ENCODE results near the gene PWWP2B.

Gene PWWP2B

DNA sequence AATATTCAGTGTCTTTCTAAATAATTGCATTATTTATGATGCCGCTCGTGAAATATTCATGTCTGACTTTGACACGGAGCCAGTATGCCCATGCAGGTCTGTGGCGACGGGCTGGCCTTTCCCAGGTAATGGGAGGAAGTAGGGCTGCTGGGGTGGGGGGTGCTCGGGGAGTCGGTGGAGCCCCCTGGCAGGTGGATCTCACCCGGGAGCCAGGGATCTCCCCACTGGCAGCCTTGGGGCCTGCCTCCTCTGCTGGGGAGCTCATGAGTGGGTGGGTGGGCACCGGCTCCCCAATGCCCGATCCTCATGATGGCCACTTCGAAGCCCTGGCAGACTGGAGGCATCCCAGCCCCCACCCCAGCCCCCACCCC lies 52.8 kb downstream of the PWWP2B start:
- no peak for DNase-seq

DNA sequence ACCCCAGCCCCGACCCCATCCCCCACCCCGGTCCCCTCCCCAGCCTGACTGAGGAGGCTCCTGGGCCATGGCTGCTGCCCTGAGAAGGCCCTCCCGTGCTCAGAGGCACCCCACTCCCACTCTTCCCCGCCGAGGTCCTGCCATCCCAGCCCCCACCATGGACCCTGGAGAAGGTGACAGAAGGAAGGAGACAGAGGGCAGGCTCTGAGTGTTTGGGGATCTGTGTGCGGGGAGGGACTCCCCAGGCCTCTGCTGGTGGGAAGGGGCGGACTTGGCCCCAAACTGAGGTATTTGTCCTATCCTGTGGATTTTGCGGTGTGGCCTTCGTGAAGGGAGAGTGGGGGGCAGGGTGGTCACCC lies 53.4 kb downstream of the PWWP2B start:
- no peak for DNase-seq

DNA sequence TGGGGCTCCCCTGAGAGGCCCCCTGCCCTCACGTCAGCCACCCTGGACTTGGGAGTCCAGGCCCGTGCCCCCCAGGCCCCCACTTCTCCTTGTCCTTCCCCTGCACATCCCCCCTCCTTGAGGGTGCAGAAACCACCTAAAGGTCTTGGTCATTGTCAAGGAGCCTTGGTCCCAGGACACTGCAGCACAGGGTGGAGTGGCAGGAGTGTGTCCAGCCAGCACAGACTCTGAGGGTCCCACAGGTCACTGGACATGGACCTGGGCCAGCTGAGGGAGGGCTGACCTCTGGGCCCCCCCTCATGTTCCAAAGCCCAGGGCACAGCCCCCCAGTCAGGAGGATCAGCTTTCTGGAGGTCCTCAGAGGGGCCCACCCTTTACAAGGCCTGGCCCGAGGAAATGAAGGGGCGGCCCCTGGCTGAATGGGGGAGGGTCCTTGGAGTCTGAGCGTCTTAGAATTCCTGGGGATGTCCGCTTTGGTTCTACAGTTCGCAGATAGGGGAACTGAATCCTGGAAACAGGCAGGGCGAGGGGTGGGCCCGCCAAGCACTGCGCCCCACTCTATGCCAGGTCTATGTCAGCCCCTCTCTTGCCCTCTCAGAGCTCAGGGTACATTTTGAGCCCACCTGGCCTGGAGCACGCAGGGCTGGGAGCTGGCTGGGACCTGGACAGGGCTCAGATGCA lies 54.0 kb downstream of the PWWP2B start:
- no peak for DNase-seq

DNA sequence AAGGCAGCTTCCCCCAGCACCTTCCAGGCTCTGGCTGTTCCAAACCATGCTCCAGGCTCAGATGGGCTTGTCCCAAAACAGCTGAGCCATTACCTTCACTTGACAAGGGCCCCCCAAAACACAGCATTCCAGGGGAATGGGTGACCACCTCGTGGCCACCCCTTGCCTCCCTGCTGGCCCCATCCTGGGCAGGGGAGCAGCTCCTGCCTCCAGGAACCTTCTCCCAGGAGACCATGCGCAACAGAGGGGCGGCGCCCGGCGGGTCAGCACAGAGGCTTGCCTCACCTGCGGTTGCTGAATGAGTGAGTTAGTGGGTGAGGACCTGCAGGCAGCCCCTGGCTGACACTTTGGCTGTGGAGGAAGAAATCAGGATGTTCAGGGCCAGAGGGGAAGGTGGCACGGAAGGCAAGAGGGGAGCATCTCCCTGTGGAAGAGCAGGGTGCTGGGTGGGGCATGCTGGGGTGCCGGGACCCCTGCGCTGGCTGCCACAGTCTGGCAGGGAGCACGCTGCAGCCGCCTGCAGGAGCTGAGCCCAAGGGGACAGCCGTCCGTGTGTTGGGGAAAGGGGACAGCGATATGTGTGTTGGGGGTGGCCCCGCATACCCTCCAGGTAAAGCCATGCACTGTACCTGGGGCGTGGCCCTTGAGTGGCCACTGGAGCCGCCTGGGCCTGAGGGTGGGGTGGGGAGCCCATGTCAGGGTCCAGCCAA lies 54.7 kb downstream of the PWWP2B start:
- DNase-seq = no peak

DNA sequence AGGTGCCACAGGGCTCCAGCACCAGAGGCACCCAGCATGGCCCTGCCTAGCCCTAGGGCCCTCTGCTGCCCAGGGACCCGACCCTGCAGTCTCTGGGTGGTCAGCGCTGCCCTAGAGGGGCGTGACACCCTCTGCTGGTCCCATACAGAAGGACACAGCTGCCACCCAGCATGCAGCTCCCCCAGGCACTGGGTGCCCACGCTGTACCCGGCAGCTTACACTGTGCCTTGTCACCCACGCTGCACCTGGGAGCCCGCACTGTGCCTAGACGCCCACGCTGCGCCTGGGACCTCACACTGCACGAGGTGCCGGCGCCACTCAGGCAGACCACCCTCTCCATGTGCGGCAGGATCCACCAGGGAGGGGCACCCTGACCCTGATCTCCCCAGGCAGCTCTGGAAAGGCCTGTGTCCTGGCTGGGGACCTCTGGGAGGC lies 55.2 kb downstream of the PWWP2B start:
- DNase-seq = no peak

DNA sequence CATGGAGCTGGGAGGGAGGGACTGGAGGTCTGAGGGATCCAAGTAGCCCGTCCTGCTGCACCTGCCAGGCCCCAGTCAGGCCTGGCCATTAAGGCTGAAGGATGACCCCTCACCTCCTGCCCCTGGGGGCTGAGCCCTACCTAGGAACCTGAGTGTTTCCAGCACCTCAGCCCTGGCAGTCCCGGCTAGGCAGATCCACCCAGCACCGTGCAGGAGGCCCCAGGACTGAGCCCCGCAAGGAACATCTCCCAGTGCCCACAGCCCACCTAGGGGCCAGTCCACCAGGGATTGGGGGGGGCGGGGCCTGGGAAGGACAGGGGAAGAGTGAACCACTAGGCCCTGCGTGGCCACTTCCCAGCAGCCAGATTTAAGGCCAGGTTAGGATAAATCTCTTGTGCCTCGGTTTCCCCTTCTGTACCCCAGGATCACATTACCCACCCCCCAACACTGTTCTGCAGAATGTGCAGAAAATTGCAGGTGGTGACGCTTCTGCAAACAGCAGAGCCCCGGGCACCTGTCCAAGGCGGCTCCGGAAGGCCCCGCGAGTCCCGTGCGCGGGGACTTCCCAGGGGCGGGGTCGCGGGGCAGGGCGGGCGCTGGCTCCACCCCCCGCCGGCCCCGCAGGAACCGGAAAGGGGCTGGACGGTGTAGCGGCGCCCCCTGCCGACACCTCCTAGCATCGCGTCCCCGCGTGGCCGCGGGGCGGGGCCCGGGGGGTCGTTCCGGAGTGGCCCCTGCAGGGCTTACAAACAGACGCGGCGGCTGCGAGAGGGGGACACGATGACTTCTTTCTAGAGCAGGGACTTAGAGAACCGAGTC lies 55.9 kb downstream of the PWWP2B start:
- peak; percentile 73 for DNase-seq

DNA sequence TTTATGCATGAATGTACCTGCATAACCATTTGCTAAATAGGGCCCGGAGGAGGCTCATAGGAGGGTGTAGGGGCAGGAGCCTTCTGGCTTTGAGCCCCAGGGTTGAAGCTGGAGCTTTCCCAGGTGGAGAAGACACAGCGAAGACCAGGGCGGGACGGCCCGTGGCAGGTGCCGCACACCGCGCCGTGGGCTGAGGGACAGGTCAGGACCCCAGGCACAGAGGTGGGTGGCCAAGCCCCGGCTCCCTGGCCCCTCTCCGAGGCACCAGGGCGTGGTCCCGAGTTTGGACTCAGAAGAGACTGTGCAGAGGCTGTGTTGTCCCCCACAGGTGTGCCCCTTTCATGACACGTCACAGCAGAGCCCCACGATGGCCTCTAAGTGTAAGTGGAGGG lies 56.5 kb downstream of the PWWP2B start:
- DNase-seq = no peak

DNA sequence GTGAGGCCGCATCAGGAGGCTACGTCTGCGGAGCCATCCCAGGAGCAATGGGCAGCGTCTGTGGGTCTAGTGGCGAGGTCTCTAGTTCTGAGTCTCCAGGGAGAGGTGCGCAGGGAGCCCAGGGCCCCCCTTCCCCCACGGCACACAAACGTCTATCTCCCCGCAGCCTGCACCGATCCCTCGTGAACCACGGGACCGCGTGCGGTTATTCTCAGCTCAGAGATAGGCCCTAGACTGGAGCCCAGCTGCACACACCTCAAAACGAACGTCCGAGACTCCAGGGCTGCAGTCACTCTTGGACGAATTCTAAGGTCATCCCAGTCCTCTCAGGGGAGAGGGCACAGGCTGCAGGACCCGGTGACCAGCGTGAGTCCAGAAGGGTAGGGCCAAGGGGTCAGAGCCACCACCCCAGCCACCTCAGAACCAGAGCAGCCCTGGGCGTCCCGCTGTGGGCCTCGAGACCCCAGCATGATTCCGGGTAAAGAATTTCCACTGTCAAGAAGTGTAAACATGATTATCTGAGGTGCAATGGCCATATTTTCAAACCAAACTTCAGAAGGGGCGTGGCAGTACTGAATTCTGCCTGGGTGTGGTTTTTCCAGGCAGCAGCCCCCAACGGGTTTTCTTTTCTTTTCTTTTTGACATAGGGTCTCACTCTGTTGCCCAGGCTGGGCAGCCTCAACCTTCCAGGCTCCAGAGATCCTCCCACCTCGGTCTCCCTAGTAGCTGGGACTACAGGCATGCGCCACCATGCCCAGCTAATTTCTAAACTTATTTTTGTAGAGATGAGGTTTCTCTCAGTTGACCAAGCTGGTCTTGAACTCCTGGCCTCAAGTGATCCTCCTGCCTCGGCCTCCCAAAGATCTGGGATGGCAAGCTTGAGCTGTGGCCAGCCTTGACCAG lies 57.5 kb downstream of the PWWP2B start:
- no peak for DNase-seq

DNA sequence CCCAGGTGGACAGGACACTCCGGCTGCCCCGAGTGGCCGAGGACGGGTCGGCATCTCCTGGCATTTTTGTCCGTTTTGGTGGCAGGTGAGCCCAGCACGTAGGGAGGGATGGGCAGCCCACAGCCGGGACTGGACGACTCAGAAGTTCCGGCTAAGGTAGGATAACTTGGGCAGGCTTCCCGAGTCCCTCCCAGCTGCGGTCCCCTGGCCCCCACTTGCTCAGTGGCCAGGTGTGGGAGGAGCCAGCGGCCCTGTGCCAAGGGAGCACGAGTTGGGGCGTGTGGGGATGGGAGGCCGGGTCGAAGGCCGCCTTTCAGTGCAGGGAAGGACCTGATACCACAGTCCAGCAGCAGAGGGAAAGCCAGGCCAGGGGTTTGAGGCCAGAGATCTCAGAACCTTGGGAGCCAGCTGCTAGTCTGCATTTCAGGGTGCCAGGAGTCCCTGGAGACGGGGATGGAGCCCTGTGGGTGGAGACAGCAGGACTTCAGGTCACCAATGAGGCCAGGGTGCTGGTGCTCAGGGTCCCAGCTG lies 58.5 kb downstream of the PWWP2B start:
- DNase-seq = no peak

DNA sequence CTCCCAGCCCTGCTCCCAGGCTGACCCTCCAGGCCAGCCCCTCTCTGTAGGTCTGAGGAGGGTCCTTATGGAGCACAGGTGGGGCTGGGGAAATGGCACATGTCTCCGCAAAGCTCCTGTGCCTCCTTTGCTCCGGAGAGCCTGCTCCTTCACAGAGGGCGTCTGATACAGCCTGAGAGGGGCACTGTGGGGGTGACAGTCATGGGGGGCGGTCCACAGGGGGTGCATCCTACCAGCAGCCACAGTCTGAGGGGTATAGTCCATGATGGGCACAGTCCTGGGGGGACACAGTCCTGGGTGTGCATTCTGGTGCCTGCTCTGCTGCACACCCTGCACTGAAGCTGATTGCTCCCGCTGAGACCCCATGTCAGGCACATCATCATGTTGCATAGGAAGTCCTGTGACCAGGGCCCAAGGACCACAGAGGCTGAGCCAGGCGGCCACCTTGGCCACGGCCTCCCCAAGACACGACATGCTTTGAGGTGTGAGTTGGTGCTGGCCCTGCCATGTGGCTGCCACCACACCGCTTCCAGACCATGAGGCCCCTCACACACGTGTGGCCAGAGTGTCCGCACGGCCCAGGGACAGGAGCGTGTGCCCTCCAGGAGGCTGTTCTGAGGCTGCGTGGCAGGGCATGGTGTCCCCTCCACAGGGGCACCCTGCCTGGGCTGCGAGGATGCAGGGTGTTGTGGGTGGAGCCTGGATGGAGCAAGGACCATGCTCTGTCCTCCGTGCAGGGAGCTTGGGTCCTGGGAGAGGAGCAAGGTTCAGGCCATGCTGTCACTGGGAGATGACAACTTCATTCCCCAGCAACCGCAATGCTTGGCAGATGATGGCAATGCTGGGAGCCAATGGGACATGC lies 59.2 kb downstream of the PWWP2B start:
- DNase-seq = no peak

DNA sequence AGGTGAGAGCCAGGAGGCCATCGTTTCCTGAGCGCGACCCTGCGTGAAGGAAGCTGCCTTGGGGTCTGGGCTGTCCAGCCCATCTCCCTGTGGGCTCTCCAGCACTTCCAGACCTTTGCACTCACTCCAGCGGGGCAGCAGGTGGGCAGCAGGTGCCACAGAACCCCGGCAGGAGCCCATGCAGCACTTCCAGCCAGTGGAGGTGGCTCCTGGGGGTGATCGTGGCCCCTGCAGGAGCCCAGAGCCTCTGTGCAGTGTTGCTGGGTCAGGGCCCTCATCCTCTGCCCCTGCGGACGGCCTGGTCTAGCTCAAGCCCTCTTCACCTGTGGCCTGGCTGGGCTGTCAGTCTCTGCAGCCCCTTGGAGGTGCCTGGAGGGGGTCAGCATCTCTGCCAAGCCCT lies 59.9 kb downstream of the PWWP2B start:
- DNase-seq = no peak

DNA sequence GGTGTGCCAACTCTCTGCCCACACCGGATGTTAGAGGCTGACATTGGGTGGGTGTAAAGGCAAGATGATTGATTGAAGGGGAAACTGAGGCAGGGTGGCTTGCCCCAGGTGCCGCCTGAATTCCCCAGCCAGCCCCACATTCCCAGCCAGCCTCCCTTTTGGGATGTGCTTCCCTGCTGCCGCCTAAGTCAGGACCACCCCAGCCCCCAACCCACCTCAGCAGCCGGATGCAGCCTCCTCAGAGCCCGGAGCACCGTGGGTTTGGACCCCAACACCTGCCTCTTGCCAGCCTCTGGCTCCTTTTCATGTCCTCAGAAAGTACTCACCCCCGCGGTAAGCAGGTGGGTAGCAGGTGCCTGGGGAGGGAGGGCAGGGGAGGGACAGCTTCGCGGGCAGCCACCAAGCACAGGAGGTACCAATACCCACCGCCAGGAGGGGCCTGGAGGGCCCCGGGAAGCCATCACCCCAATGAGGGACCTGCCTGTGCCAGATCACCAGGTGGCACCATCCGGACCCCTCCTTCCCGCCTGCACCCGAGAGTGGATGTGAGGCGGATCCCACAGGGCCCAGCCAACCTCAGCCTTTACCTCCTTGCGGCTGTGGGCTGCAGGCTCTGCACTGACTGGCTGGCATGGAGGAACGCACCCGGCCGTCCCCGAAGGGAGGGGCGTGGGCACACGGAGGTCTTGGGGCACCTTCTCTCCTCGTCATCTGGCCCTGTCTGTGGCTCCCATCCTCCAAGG lies 60.5 kb downstream of the PWWP2B start:
- no peak for DNase-seq

DNA sequence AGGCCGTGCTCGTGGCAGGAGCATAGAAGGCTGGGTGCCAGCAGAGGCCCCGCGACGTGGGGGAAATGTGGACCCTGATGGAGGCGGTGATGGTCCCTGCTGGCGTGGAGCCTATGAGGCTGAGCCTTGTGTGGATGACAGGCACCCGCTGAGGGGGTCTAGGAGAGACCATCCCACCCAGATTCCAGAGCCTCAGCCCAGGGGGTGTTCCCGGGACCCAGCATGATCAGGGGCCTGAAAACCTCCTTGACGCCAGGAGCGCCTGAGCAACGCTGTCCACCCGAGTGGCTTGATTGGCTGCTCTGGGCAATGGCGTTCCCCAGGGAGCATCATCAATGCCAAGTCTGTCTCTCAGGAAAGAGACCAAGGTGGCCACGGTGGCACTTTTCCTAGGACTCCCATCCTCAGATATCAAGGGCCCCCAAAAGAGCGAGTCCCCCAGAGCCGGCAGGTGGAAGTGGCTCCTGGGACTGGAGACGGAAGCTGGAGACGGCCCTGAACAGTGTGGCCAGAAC lies 61.1 kb downstream of the PWWP2B start:
- DNase-seq = no peak

DNA sequence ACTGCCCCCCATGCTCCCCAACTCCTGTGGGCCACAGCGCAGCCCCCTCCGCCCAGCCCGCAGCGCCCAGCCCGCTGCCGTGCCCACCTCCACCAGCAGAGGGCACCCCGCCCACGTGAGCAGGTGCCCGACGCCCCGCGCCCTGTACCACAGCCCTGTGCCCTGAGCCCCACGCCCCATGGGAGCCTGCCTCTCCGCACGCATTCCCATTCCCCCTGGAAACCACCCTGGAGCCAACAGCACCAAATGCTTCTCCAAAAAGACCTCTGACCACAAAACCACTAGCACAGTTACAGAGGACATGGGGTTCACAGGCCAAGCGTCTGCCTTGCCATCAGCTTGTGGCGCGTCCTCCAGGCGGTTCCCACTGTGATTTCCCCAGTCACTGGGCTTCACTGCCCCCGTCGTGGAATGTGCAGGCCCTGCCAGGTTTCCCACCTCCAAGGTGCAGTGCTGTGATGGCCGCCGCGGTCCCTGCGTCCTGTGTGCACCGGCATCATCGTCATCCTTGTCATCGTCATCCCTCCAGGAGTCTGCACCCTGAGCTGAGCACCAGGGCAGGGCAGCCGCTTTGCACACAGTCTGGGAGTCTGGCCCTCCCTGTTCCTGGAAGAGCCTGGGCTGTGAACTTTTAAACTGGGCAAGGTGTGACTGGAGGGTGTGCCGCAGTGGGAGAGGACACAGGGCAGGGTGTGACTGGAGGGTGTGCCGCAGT lies 61.7 kb downstream of the PWWP2B start:
- peak; percentile 39 for DNase-seq

DNA sequence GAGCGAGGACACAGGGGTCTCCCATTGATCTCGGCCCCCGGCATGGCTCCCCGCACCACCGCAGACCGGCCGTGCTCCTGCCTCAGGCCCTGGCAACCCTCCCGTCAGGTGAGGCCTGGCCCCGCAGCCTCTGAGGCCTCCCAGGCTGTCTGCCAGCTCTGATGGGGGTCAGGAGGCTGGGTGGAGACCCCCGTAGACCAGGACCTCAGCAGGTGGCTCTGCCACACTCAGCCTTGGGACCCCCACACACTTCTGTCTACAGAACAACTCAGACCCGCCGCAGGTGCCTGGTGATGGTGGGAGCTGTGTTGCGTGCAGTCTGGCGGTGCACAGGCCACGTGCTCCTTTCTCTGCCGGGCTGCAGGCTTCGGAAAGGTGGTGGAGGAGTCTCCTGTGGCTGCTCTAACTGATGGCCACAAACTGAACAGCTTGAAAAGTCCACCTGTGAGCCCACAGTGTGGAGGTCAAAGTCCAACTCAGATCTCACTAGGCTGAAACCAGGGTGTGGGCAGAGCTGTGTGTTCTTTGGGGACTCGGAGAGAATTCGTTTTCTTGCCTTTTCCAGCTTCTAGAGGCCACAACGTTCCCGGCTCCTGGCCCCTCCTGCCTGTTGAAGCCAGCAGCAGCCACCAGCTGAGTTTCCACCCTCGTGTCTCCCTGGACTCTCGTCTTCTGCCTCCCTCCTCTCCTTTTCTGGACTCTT lies 62.5 kb downstream of the PWWP2B start:
- DNase-seq = no peak

DNA sequence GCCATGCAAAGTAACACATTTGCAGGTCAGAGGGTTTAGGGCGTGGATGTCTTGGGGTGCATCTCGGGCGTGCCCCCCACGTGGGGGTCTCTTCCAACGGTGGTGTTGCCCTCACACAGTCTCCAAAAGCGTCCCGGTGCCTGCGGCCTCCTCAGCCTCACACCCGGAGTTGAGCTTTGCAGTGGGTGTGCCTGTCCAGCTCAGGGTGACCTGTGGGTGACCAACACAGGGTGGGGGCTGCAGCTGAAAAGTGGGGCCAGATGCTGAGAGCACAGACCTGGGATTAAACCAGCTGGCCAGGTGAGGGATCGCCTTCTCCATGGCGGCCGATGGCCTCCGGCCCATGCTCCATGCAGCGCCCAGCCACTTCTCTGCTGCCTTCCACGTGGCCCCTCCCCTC lies 63.1 kb downstream of the PWWP2B start:
- no peak for DNase-seq

DNA sequence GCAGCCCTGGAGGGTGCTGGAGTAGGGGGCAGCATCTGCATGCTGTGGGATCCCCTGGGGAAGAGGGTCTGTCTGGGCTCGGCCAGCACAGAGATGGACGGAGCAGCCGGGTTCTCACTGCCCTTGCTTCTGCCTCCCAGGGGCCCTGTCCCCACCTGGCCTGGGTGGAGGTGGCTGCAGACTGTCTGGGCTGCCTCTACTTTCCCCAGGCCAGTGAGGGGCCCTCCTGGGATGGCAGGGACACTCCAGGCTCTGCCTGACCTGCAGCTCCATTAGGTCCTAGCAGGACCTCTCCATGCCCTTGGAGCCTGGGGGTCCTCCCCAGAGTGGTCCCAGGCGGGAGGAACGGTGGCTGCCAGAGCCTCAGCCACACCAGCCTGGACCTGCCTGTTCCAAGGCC lies 63.7 kb downstream of the PWWP2B start:
- DNase-seq = no peak

DNA sequence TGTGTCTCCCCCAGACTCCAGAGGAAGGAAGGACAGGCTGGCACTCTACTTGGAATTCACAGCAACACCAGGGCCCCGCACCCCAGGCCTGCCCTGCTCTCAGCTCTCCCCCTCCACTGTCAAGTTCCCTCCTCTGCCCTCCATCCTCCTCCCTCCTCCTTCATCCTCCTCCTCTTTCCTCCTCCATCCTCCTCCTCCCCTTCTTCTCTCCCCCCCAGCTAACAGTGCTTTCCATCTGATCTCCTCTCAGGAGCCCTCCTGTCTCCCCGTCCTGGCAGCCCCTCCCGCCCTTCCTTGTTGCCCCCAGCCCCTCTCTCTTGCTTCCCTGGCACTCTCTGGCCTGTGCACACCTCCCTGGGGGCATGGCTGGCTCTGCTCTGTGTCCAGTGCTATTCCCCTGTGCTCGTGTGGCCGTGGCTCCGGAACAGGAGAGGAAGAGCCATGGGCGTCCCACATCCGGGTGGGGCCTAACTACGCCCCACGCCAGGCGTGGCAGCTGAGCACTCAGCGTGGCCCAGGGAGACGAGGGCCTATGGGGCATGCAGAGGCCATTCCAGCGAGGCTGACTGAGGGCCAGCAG lies 64.2 kb downstream of the PWWP2B start:
- DNase-seq = no peak

DNA sequence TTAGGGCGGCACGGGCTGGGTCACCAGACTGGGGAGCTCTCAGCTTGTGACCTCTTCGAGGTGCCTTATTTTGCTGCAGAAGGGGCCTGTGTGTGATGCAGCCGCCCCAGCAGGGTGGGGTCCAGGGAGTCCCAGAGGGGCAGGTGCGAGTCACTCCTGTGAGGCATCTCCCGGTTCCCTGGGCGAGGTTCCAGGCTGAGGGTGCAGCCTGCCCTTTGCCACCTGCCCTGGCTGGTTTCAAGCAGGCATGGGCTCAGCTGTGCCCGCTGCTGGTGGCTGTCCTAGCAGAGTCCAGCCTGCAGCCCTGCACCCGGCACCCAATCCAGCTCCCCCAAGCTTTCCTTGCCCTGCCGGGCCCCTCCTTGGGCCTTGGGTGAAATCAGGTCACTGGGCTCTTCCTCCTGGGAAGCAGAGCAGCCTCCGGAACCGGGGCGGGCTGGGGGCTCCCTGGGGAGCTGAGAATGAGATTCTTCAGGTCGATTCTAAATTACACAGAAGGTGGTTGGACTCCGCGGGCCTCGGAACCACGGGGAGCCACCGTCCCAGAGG lies 64.8 kb downstream of the PWWP2B start:
- DNase-seq = no peak

Data from T1000 (cell line).